Anterior cingulate cortex (tissue), 58 donors: Measurements from ENCODE around the gene TMEM121B.

Experiments
- DNase-seq, 58 donors: peaks; one replicate each; lab custom pipeline; 2025; lab: John Stamatoyannopoulos, UW

The TMEM121B gene

DNA sequence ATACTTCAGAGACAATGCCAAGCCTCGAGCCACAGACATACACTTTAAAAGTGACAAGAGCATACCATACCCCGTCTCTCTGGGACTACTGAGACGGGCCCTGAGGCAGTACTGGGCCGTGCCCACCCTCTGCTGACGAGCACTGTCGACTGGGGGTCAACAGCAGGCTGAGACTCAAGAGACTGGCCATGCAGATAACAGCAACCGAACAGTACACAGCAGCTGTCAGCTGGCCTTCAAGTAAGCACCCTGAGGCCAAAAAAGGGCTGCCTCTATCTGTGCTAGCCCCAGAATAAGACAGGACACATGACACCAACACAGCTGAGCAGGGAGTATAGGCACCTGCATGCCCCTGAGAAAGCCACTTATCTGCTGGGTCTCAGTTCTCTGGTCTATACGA is 18.9 kb upstream of the TMEM121B start:
- DNase-seq, result no peak

DNA sequence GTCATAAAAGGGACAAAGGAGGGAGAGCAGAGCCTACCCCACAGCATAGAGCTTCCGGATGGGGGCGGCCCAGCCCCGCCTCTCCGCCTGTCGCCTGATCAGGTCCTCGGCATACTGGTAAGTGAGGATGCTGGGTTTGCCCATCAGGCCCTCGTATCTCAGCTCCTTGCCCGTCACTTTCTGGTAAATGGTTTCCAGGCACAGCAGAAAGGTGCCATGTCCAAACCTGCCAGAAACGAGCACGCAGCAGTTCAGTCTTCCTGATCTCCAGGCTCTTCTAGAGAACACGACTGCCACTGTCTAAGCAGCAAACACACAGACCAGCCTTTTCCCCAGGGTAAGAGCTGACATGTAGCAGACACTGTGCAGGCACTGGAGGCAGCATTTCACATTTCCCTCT is 17.4 kb upstream of the TMEM121B start:
- DNase-seq, result peak in 4 of 58 donors; percentile 15 to 56 (median 16)

DNA sequence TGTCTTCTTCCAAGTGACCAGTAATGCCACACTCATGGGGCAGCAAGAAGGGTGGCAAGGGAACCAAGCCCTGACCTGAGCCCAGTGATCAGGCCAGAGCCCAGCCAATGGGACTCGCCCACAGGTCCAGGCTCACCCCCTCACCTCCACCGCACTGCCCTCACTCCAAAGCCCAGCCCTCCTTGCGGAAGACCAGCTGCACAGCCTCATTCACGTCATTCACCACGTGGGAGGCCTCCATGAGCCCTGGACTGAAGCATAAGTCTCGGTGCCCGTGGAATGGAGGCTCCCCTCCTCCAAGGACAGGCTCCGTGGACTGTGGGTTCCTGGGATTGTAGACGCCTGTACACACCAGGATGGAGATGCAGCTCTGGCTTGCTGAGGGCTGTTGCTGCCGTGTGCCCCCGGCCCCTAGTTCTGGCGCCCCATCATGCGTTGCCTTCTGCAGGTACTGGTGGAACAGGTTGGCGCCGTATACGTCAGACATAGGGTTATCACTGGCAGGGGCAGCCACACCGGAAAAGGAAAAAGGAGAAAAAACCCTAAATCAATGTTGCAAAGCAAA is 16.8 kb upstream of the TMEM121B start:
- DNase-seq, result no peak

DNA sequence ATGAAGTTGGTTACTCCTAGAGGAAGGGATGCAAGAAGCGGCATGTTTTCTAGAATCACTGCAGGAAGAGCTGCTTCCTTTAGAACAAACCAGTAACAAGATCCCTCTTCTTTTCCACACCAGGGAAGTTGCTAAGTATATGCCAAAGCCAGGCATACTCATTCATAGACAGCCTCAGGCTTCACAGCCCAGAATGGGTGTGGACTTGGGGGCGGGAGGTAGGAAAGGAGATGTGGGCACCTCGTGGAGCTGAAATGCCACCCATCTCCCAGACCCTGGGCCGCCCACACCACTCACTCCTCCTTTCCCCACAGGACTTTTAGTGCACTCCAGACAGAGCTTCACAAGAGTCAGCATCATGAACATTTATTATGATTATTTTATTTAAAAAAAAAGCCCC is 16.0 kb upstream of the TMEM121B start:
- DNase-seq, result no peak

DNA sequence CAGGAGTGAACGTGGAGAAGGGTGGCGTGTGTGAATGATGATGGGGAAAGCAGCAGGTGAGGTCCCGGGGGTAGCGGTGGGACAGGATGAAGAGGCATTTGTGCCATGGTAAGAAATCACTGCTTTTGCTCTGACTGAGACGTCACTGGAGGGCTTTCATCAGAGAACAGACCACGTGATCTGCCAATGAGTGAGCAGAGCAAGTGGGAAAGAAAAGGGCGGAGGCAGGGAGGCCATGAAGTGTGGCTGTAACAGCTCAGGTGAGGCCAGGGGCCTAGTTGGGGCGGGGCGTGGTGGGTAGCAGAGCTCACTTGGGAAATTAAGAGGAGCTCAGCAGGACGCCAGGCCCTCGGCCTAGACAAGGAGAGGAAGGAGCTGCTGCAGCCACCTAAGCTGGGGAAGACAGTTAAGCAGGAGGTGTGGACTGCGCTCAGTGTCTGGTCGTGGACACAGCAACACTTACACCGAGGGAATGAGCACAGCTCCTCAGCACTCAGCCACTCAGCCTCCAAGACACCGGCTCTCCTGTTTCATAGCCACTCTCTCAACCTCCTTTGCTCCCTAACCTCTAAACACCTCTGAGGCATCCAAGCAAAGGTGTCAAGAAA is 14.1 kb upstream of the TMEM121B start:
- DNase-seq, result no peak

DNA sequence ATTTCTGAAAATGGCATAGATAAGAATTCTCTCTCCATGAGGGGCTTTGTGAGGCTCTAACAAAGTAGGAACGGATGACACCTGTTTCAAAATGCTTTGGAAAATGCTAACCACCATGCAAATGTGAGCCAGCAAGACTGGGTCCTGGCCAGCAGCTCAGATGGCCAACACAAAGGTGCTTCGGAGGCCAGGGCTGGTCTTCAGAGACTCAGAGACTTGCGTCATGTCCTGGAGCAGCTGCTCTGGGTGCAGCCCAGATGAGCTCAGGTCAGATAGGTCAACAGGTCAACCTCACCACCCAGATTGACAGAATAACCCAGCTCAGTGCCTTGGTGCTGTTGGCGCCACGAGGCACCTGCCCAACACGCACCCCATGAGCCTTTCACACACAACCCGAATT is 12.0 kb upstream of the TMEM121B start:
- no peak for DNase-seq

DNA sequence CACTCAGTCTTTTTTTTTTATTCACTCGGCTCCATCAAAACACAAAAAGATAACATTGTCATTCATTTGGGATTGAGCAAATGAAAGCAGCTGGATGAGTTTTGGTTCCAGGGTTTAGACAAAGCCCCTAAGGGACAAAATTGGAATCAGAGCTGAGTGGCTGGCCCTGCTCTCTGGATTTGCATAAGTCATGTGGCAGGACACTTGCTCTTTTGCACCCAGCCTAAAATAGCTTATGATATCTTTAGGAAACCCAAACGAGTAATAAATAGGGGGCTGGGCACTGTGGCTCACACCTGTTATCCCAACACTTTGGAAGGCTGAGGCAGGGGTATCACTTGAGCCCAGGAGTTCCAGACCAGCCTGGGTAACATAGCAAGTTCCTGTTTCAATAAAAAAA is 11.0 kb upstream of the TMEM121B start:
- DNase-seq, result no peak

DNA sequence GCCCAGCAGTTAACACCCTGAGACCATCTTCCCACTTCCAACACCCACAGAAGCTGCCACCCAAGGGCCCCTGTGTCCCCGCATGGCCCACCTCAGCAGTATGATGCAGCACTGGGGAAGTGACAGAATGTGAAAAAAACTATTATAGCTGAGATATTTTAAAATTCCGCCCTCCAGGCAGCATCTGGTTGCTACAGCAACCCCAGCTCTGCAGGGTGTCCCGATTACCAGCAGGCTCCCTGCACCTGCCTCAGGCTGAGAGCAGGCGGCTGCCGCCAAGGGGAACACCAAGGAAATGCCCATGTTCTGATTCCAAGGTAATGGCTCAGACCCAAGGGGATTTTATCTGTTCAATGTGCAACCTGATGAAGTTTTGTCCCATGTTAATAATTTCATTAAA is 10.5 kb upstream of the TMEM121B start:
- peak in 32 of 58 donors; percentile 19 to 86 (median 50) for DNase-seq

DNA sequence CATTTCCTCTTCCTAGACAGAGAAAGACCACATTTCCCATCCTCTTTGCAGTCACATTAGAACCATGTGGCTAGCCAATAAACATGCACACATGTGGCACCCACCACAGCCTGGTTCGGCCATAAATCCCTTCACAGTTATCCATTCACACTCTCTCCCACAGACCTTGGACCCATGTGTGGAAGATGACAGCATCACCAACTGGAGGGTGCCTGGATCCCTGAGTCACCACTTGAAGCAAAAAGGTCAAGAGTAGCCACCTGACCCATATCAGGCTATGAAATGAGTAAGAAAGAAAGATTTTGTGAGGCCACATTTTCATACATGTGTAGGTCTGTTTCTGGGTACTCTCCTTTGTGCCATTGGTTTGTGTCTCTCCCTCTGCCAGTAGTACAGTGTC is 9.0 kb upstream of the TMEM121B start:
- DNase-seq, result no peak

DNA sequence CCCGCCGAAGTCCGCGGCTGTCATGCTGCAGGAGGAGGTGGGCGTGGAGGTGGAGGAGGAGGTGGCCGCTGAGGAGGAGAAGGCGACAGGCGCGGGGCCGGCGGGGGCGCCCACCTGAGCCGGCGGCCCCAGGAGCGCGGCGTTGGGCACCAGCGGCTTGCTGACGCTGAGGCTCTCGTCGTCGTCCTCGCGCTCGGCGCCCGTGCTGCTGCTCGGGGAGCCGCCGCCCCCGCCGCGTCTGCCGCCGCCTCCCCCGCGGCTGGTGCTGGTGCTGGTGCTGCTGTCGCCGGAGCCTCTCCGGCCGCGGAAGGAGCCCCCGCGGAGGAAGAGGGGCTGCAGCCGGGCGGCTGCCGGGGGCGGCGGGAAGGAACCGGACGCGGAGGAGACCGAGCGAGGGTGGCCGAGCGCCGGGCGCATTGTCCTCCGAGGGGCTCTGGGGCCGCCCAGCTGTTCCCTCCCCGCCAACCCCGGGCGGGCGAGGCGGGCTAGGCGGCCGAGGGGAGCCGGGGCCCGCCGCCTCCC is 388 bp downstream of the TMEM121B start:
- DNase-seq, result peak in 10 of 58 donors; percentile 30 to 61 (median 40)

DNA sequence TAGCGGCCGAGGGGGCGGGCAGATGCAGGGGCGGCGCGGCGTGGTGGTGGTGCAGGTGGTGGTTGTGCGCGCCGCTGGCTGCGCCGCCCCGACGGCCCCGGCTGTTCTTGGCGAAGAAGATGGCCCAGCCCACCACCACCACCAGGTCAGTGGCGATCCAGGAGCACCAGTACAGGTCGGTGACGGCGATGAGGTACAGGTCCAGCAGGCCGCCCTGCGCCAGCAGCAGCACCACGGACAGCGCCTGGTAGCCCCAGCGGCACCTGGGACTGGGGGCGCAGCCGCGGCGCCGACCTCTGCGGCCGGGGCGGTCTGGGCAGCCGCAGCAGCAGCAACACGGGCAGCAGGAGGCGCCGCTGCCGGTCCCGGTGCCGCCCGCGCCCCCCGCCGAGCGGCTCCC is 879 bp downstream of the TMEM121B start:
- DNase-seq, result no peak

DNA sequence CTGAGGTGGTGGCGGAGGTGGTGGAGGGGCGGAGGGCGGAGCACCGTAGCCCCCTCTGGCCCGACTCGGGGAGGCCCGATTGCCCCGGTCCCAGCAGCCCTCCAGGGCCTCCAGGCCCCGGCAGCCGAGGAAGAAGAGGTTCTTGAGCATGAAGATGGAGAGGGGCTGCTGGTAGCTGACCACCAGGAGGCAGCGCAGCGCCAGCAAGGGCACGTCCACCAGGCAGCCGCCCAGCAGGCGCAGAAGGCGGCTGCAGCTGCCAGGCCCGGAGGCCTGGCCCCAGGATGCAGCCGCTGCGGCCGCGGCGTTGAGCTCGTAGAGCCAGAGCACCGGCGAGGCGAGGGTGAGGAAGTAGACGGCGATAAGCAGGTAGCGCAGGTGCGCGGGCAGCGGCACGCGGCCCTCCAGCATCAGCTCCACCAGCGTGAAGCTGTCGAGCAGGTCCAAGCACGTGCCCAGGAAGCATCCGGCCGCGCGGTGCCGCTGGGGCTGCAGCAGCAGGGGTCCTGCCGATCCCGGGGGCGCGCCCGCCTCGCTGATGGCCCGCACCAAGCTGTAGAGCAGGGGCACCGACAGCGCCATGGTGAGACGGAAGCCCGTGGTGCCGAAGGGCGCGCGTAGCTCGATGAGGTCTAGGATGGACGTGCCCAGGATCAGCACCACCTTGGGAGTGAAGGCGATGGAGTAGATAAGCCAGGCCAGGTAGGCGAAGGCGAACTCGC is 1.5 kb downstream of the TMEM121B start:
- DNase-seq, result no peak

DNA sequence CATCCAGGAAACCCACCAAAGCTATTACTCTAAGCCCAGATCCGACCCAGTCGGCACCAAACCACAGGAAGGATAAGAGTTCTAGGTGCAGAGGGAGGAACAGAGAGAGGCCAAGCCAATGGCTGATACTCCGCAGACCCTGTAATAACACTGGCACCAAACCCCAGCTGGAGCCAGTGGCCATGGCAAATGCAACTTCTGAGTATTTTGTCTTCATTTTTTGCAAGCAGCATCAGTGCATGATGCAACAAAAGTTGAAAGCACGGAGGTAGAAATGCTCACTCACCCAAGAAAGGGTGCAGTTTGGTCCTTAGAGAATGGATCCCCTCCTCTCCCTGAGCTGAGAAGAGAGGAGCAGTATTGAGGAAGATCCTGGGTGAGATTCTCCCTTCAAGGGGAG is 2.8 kb downstream of the TMEM121B start:
- no peak for DNase-seq

DNA sequence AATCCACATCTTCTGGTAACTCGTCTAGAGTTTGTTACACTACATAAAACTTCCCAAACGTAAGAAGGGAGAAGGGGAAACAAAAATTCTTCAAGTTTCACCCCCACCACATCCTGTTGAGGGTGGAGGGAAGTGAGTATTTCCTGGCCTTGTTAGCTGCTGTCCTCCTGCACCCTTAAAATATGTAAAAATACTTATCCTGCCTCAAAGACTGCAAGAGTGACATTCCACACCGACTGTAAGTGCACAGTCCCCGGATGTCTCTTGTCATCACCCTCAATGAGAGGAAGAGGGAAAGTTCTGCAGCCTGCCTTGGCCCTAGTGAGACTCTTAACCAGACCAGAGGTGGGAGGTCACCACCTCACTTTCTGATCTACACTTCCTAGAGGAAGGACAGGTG is 3.3 kb downstream of the TMEM121B start:
- DNase-seq, result no peak

DNA sequence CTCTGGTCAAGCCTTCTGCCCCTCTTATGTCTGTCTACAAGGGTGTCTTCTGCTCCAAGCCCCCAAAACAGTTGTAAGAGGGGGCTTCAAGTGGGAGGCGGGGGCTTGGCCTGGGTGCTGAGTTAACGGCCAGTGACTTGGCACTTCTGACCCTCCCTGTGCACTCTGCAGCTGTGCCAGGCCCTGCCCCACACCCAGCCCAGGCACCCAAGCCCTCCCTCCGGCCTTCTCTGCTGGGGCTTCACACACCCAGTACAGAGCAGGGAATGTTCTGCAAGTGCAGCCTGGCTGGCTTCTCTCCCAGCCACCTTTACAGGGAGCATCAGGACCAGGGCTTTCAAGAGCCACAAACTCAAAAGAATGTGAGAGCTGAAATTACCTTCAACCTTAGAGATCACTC is 3.8 kb downstream of the TMEM121B start:
- DNase-seq, result no peak

DNA sequence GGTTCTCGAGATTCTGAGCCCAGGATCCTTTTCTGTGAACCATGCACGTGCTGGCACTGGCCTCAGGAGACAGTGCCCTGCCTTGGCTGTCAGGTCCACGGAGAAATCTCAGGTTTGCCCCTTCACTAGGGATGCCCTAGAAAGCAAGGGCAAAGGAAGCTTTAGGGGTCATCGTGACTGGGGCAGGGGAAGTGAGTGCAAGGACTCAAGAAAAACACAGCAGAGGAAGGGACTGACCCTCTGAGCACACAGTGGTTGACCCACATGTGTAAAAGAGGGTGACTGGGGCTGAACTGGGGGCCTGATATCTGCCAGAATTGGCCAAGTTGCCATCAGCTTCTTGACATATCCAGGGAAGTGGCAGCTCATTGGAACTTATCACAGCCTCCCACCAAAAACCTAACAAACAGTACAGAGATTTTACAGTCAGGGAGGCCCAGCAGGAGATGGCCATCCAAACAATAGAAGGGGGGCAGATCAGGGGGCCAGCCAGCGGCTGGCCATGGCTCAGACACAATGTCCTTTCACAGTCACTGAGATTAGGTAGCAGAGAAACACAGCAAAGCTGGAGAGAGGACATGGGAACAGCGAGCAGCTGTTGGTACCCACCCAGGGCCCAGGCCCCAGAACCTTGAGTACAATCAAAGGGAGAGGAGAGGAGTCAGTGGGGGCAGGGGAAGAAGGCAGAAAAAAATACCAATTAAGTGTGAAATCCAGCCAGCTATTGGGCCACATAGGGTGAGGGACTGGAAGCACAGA is 4.4 kb downstream of the TMEM121B start:
- no peak for DNase-seq

DNA sequence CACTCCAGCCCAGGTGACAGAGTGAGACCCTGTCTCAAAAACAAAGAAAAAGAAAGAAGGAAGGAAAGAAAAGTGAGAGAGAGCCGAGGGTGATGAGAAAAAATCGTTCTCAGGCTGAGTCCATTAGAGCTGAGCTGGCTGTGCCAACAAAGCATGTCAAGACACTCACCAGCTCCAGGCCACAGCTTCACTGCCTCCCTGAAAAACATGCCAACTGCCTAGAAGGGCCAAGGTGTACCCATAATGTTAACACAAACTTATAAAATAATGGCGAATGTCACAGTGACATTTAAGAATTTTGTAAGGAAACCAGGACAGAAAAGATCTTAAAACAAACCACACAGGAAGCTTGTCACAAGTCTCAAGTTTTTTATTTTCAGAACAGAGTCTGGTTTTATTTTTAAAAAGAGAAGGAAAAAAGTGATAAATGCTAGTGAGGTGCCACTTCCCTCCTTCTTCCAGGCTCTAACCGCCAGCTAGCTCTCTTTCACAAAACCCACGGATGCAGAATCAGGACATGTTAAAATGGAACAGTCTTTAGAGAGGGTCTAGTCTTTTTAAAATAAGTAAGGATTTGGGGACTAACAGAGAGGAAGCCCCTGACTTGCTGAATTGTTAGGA is 5.1 kb downstream of the TMEM121B start:
- peak in 1 of 58 donors; percentile 34 for DNase-seq

DNA sequence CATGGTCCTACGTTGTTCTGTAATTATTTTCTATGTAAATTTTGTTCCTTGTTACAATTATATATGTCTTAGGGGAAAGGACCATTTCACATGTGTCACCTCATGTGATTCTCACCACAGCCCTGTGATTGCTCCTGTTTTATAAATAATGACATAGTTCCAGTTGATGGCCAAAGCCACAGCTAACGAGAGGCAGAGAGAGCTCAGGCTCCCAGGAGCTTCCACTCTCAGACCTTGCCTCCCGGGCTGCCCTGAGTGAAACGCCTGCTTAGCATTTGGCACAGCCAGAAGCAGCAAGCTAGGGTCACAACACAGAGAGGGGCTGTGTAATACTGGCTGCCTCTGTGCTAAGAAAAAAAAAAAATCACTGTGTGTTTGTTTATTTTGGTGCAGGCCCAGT is 5.9 kb downstream of the TMEM121B start:
- DNase-seq, result no peak

DNA sequence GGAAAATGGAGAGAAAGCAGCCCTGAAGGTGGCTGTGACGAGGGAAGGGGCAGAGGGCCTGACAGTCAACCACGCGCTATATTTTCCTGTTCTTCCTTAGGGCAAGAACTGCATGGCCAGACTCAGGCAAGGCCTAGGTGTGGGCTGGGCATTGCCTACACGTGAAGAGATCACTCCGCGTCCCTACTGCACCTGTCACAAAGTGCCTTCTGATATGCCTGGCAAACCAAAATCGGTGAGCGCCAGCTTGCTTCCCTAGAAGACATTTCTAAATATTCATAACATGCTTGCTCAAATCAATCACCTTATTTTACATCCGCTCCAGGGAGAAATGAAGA is 6.3 kb downstream of the TMEM121B start:
- DNase-seq, result no peak

DNA sequence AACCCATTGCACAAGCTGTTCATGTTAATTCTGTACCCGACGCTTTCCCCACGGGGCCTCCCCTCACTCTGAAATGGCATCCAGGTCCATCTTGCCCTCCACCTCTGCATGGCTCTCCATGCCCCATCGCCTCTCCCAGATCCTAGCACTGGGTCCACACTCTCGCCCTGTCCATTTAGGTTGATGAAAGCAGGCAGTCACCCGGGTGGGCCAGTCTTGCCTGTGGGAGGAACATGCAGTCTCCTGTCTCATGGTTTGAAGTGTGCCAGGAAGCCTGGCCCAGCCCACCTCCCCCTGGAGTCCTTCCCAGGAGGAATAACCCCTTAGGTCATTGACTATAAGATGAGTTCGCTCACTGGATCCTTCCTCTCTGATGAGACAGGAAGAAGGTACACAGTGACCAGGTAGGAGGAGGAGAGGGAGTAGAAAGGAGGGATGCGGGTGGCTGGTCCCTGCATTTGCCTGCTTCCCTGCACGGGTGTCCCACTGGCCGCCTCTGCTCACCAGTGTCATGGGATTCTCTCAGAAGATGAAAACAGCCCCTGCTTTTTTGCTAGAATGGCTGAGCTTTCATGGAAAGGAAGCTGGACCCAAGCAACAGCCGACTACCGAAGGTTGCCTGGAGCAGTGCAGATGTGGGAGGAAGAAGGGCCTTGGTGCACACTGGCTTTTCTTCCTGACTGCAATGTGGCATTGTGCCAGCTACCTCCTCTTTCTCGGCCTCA is 6.8 kb downstream of the TMEM121B start:
- DNase-seq, result no peak
